Fibroblast of villous mesenchyme (primary cell): ENCODE measurements around the gene ST3GAL6. TPM values are rescaled to one million over a fixed set of nuclear protein-coding genes. Genes with fewer than 3 reads are reported as not detected.
A peak's percentile ranks its signal among the peaks of the same experiment; 100 is the strongest.

Source experiments
- DNase-seq: peaks from one replicate; pipeline ENCODE4 v3.0.0-alpha.2; 2010; ENCODE audit warnings: low read depth
- H3K4me3 ChIP-seq: 2 replicates; pipeline ENCODE4 v1.5.1; 2011; ENCODE audit warnings: low read depth, mild to moderate bottlenecking, low read length
- total RNA-seq: library from RNA; depleted of rRNA; stranded (reverse); fragments of >200 nt; gene quantifications from 2 replicates; pipeline ENCODE4 v1.2.3, GENCODE V29; 2012
- TF ChIP-seq, protein P1 (sequence below): IDR thresholded peaks from 2 replicates; pipeline ENCODE4 v1.5.1; 2012; ENCODE audit warnings: low read depth, mild to moderate bottlenecking, low read length; ENCODE audit not compliant: insufficient read depth

Gene ST3GAL6
- total RNA-seq, 1 donor: 3.9 TPM

DNA sequence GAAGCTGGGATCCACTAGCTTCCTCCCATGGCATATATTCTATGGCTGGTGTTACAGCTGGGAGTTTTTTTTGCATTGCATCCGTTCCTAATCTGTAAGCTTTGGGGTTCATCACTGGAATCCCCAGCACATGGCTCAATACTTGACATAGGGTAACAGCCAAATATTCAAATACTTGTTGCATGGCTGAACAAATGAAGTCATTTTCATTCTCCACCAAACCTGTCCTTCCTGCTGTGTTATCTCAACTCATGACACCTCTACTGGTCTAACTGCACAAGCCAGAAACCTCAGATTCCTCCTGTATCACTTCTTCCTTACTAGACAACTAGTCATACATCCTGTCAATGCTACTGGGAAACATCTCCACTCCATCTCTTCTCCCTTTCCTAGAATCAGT lies 43.4 kb downstream of the ST3GAL6 start:
- no peak overlapping the region for H3K4me3 ChIP-seq
- no peak for DNase-seq
- TF ChIP-seq, protein P1, sequence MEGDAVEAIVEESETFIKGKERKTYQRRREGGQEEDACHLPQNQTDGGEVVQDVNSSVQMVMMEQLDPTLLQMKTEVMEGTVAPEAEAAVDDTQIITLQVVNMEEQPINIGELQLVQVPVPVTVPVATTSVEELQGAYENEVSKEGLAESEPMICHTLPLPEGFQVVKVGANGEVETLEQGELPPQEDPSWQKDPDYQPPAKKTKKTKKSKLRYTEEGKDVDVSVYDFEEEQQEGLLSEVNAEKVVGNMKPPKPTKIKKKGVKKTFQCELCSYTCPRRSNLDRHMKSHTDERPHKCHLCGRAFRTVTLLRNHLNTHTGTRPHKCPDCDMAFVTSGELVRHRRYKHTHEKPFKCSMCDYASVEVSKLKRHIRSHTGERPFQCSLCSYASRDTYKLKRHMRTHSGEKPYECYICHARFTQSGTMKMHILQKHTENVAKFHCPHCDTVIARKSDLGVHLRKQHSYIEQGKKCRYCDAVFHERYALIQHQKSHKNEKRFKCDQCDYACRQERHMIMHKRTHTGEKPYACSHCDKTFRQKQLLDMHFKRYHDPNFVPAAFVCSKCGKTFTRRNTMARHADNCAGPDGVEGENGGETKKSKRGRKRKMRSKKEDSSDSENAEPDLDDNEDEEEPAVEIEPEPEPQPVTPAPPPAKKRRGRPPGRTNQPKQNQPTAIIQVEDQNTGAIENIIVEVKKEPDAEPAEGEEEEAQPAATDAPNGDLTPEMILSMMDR: no peak

DNA sequence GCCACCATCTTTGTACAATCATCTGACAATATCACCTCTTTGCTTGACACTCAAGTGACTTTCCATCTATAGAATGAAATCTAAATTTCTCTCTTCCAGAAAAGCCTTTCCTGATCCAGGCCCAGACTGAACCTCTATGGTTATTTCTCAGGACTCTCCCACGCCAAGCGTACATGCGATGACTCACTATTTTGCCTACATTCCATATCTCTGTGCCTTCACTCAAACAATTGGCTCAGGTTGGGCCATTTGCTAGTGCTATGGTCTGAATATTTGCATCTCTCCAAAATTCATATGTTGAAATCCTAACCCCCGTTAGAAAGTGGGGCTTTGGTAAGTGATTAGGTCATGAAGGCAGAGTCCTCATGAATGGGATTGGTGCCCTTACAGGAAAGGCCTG lies 43.9 kb downstream of the ST3GAL6 start:
- H3K4me3 ChIP-seq: no peak overlapping the region
- TF ChIP-seq, protein P1: no peak
- no peak for DNase-seq

DNA sequence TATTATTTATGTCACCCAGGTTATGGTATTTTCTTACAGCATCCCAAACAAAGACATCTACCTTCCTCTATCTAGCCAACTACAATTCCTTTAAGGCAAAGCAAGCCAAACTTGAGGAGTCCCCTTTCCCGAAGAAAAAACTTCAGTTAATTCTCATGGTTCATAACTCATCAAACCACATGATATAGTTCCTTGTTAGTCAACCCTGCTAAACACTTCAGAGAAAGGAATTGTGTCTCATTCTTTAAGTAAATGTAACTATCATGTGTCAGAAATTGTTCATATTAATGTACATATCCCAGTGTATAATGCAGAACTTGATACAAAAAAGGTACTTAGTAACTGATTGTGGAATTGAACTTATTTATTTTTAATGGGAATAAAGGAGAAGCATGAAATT lies 44.4 kb downstream of the ST3GAL6 start:
- TF ChIP-seq, protein P1: no peak
- no peak overlapping the region for H3K4me3 ChIP-seq
- no peak for DNase-seq

- no peak overlapping the region for H3K4me3 ChIP-seq
- no peak for DNase-seq
- TF ChIP-seq, protein P1: no peak
These were observed 44.9 kb downstream of the ST3GAL6 start for GRCh38 chr3:98808071-98808470.

- peak; percentile 12 for DNase-seq
- H3K4me3 ChIP-seq: no peak overlapping the region
- TF ChIP-seq, protein P1: no peak
These were observed 46.4 kb downstream of the ST3GAL6 start for GRCh38 chr3:98809557-98809956.

DNA sequence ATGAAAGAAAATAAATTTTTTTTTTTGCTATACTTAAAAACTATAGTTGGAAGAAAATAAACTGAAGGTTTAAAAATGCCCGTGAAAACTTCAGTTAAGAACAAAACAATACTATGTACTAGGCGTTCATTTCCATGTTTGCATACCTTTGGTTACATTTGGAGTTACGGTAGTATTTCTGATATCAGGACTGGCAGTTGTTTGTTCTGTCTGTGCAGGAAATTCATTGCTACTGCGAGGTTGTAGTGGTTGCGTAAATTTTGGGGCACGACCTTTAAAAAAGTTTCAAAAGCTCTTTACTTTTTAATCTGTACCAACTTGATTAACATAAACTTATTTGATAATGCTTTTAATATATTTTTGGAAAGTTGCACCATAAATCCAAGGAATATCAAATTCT lies 47.9 kb downstream of the ST3GAL6 start:
- DNase-seq: no peak
- TF ChIP-seq, protein P1: no peak
- H3K4me3 ChIP-seq: no peak overlapping the region

DNA sequence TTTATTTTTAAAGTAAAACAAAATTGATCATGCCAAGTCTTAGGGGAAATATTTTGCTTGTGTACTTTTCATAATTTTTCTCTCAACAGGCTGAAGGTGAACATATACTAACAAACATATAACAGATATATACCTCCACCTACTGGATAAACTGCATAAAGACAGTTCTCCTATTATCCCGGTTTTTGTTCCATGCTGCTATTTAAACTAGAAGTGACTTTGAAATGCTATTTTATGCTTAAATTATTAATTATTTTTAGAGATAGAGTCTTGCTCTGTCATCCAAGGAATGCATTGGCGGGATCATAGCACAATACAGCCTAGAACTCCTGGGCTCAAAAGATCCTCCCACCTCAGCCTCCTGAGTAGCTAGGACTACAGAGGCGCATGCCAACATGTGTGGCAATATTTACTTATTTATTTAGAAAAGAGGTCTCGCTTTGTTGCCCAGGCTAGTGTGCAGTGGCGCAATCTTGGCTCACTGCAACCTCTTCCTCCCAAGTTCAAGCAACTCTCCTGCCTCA lies 49.8 kb downstream of the ST3GAL6 start:
- peak; percentile 60 for DNase-seq
- TF ChIP-seq, protein P1: peak; percentile 59
- no peak overlapping the region for H3K4me3 ChIP-seq
